GM10847 (cell line): ENCODE results near the gene ARFRP1.

Experiments used
- POLR2A ChIP-seq: IDR thresholded peaks from 2 replicates; pipeline ENCODE4 v1.6.1; 2011; ENCODE audit not compliant: insufficient read length; ENCODE audit errors: extremely low read depth

The ARFRP1 gene, protein sequence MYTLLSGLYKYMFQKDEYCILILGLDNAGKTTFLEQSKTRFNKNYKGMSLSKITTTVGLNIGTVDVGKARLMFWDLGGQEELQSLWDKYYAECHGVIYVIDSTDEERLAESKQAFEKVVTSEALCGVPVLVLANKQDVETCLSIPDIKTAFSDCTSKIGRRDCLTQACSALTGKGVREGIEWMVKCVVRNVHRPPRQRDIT

DNA sequence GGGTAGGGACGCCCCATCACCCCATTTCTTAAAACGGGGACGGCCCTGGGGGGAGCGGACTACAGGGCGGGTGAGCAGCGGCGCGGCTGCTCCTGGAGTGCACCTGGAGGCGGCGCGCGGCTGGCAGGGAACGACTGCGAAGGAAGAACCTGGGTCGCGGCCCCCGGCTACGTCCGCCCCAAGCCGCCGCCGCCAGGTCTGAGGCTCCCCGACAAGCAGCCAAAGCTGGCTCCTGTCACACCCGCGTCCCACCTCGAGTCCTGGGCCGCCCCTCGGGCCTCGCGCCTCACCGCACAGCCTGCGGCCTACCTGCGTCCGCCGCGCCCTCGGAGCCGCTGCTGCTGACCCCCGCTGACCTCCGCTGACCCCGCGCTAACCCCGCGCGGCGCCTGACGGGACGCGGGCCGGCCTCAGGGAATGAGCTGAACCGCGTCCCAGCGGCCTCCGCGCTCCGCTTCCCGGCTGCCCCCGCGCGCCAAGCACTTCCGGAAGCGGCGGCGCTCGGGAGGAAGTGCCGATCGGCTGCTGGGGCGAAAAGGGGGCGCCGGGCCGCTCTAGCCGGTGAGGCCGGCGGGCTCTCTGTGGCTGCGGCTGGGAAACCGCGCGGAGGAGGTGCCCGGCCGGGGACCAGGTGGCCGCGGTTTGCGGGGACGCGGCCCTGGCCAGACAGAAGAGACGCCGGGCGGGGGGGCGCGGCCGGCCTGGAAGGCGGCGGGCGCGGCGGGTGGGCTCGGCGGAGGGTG lies at the start of gene ARFRP1, which contains the start of gene ZGPAT:
Gene ARFRP1 (minus strand): TSS at position 419 of the 743 bp plus-strand sequence. CDS start 885 bp downstream, outside the sequence.
Gene ZGPAT (plus strand): TSS at position 482 of the 743 bp plus-strand sequence. CDS start 542 bp downstream, outside the sequence.
- TF ChIP-seq POLR2A: peak; percentile 63

DNA sequence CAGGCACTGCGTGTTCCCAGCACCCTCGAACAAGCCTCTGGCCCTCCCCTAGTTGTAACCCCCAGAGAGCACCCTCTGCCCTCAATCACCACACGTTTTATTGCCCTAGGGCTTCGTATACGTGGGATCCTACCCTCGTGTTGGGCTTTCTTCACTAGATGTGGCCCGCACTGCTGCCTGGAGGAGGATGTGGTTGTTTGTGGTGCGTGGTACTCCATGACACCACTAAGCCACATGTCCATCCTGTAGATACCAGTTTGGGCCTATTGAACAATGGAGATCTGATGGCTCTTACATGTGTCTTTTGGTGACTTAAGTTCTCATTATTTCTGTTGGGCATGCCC lies 48.8 kb upstream of the ARFRP1 start:
- no peak for TF ChIP-seq POLR2A

DNA sequence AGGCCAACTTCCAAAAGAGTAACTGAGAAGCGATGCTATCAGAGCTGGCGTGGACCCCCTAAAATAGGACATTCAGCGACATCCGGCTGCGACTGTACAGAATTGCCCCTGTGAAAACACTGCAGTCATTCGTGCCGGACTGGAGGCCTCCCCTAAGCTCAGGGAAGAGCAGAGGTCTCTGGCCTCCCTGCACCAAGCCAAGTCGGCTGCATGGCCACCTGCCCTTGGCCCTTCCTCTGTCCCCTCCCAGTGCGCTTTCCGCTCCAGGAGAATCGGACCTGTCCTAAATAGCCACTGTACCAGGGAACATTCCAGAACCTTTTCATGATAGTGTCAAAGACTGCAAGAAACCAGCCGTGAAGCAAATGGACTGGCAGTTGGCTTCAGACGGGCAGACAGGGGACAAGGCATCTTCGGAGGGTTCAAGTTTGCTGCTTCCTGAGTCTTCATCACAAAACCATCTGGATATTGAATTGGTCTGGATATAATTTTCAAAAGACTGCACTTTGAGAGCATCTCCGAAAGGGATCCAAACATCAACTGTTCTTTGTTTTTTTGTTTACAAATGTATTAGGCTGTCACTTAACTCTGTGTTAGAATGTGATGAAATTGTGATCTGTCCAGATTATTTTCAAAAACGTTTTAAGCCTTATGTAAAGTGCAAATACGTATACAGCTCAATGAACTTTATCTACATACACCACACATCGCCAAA lies 48.3 kb upstream of the ARFRP1 start:
- no peak for TF ChIP-seq POLR2A

DNA sequence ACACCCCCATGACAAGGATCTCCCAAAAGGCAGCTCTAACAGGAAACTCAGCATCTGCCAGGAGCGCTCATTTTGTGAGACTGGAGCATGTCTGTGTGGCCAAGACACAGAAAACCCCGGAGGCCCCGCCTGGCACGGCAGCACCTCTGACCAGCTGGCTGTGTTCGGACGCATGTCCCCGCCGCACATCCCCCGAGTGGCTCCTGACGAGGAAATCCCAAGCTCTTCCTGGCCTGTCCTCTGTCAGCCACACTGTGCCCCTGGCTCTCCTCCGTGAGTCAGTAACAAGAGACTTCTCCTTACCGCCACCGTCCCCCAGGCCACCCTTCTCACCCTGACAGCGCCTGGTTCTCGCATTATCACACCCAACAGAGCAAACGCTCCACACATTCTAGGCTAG lies 46.2 kb upstream of the ARFRP1 start:
- no peak for TF ChIP-seq POLR2A

DNA sequence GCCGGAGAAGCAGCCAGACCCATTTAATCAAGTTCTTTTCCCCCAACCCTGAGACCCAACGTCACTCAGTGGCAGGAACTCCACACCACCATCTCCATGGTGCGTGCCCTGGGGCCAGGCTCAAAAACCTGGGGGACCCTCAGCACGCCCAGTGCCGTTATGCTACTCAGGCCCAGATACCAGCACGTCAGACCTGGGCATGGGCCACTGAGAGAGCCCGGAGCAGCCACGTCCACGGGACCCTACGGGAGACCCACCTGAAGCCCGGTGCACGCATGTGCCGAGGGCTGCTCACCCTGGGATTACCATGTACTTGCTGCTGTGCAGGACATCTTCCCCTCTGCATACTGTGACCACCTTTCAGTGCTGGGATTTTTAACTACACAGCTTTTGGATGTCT lies 45.6 kb upstream of the ARFRP1 start:
- TF ChIP-seq POLR2A: no peak

DNA sequence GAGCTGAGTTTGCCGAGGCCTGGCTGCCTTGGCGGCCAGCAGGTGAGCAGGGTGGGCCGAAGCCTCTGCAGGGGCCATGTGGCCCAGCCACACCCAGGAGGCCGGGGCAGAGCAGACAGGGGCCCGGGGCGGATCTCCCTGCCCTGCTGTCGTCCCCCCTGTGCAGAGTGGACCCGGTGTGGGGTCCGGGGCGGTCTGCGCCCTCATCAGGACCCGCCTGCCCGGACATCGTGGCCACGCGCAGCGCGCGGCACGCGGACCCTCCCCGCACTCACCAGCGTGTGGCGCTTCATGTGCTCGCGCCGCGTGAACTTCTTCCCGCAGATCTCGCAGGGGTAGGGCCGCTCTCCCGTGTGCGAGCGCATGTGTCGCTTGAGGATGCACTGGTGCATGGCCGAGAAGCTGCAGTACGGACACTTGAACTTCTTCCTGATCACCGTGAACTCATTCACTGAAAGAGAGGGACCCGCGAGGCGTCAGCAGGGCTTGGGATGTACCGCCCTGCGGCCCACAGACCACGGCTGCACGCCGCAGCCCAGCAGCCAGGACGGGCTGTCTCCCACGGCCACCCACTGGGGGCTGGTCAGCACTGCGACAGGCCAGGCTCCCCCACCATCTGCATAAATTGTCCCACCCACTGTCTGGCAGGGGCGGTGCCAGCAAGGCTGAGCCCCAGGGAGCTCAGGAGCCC lies 44.8 kb upstream of the ARFRP1 start:
- TF ChIP-seq POLR2A: no peak

DNA sequence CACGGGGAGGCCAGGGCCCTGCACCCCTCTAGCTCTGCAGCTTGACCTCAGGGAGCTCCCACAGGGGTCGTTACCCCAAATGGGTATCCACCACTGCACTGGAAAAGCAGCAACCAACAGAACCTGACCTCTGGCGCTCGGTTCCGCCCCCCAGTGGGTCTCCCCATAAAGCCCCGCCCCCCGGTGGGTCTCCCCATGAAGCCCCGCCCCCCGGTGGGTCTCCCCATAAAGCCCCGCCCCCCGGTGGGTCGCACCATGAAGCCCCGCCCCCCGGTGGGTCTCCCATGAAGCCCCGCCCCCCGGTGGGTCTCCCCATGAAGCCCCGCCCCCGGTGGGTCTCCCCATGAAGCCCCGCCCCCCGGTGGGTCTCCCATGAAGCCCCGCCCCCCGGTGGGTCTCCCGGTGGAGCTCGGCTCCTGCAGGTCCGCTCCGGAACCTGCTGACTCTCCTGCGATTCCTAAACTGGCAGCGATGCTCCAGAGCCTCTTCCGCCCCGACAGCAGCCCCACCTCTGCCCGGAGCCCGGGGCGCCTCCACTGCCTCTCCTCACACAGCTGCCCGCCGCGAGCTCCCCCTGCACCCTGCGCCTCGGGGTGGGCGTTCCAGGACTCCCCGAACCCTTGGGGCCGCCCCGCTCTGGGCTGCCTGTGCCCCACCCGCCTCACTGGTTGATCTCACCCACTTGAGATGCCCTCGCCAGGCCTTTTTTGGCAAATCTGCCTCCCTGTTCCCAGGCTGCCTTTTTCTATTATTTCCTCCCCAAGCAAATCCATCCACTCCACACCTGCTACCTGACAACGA lies 43.9 kb upstream of the ARFRP1 start:
- no peak for TF ChIP-seq POLR2A

DNA sequence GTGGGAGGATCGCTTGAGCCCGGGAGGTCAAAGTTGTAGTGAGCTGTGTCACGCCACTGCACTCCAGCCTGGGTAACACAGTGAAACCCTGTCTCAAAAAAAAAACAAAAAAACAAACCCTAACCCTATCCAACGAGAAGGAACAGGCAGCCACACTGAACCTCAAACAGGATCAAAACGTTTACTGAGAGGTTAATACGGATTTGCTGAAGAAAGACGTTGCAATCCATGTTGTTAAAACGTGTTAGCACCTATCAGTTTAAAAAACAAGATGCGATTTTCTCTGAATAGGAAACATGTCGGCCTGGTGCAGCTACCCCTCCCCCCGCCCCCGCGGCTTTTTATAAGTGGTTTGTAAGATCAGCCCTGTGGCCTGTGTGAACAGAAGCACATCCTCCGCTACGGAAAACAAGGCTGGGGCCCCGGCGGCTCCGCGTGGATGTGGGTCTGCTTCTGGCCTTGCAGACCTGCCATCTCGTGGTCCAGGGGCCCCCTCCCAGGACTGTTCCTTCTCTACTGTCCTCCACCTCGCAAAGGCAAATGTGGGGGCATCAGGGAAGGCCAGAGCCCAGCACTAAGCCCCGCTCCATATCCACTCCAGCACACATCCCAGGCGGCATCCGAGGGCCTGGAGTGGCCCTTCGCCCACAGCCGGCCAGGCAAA lies 43.2 kb upstream of the ARFRP1 start:
- TF ChIP-seq POLR2A: no peak

DNA sequence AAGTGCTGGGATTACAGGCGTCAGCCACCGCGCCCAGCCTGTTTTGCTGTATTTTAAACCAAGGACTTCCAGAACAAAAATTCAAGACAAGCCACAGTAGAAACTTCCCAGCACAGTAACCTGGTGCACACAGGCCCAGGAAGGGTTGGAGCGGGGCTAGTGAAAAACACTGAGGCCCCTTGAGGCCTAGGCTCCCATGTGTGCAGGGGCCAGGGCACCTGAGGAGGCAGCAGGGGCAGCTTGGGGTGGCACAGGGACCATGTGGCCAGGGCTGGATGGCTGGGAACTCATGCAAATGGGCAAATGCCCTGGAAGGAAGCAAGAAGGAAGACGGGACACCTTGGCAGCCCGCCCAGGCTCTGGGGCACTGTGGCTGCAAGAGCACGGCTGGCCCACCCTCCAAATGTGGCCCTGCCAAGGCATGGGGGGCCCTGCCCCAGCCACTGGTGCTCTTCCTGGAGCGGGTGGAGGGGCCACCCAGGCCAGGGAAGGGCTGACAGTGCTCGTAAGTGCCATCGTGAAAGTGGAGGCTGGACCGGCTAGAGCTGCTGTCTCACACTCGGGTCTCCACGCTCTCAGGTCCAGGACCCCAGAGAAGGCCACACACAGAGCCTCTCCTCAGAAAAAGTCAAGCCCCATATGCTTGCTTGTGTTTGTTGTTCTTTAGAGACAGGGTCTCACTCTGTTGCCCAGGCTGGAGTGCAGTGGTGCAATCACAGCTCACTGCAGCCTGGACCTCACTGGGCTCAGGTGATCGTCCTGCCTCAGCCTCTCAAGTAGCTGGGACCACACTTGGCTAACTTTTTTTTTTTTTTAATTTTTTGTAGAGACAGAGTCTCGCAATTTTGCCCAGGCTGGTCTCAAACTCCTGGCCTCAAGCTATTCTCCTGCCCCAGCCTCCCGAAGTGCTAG lies 42.1 kb upstream of the ARFRP1 start:
- no peak for TF ChIP-seq POLR2A

DNA sequence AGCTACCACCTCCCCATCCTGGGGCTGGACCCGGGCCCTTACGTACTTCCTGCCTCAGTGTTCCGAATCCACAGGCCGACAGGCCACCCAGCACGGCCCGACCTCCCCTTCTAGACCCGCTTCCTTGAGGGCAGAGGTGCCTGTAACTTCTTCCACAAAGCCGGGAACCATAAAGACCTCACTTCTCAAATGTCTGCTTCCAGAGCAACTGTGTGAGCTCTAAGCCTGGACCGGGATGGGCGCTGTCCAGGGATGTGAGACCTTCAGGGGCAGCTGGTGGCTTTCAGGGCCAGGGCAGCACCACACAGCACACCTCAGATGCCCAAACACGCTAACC lies 41.1 kb upstream of the ARFRP1 start:
- no peak for TF ChIP-seq POLR2A

DNA sequence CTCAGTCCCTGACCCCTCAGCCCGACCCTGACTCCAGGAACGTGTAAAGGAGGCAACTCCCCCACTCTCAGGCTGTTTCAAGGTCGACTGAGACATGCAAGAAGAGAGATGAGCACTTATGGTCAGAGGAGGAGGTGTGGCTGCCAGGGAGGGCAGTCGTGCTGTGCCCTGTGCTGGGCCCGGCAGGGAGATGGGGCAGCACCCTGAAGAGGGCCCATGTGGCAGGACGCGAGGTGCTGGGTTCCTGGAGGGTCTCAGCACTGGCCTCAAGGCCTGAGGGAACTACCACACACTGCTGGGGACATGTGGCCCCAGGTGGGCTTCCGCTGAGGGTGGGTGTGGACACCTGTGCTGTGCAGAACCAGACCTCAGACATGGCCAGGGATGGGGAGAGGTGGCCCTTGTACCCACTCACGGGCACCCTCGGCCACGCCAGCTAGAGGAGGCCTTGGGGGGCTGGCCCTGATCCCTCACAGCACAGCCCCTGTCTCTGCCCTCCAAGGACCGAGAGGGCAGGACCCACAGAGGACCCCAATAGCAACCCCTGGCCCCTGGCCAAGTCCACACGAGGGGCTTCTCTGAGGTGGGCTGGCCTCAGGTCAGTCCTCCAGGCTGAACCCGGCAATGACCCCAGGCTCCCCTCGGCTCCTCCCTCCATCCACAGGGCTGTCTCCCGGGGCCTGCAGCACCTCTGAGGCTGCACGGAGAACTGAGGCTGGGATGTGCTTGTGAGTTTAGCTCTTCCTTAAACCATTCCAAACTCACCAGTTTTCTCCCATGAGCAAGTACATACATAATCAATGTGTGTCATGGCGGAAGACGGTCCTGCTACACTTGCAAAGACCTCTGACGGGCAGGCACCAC lies 40.5 kb upstream of the ARFRP1 start:
- no peak for TF ChIP-seq POLR2A

DNA sequence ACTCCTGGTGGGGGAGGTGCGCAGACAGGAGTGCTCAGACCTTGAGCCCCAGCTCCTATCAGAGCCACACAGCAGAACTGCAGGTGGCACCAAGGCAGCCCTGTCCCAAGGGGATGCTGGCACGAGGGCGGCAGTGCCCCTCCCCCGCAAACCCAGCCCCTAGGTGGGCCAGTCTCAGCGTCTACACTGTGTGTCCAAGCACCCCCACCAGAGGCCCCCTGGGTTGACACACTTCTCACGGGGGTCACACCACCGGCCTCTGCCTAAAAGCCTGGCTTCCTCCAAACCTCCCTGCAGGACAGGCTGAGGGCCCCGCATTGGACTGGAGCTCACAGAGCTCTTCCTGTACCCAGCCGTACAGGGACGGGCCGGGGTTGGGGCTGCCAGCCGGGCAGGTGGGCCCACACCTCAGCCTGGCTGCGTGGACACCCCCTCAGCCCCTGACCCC lies 39.9 kb upstream of the ARFRP1 start:
- no peak for TF ChIP-seq POLR2A
